HEK293 (cell line): Measurements from ENCODE around the gene RRBP1.

Experiments
- CTCF ChIA-PET: fragments of 350-600 bp; formaldehyde crosslinking; extraction: SDS; loops from one replicate; lab custom pipeline; 2021; ENCODE audit warnings: antibody characterized with exemption; lab: Yijun Ruan, JAX
- POLR2A ChIA-PET: fragments of 300-600 bp; formaldehyde crosslinking; extraction: SDS; loops from one replicate; lab custom pipeline; 2020; ENCODE audit warnings: antibody characterized with exemption, inconsistent platforms; lab: Yijun Ruan, JAX
- H3K27ac ChIP-seq: fragments of 200-500 bp; sonication (Bioruptor generic); 2 replicates; pipeline ENCODE4 v1.5.1; 2014; ENCODE audit warnings: low read depth, low read length, control low read depth, inconsistent platforms; ENCODE audit errors: extremely low read depth
- H3K36me3 ChIP-seq, 2 experiments: fragments of 200-500 bp in 1 of 2; sonication (Bioruptor generic) in 1 of 2; 1 replicate in 1 of 2; 2 replicates in 1 of 2; pipeline ENCODE4 v1.5.1; 2014 to 2017; ENCODE audit warnings: inconsistent platforms in 2 of 2, low read length in 2 of 2; ENCODE audit not compliant: control insufficient read depth in 2 of 2, insufficient read depth in 1 of 2
- H3K4me1 ChIP-seq: fragments of 200-500 bp; sonication (Bioruptor generic); 2 replicates; pipeline ENCODE4 v1.5.1; 2014; ENCODE audit warnings: mild to moderate bottlenecking, low read length, inconsistent platforms; ENCODE audit not compliant: control insufficient read depth, insufficient read depth
- H3K4me3 ChIP-seq: 2 replicates; pipeline ENCODE4 v1.5.1; 2011; ENCODE audit warnings: low read depth, mild to moderate bottlenecking, control low read depth, low read length, moderate library complexity
- H3K9me3 ChIP-seq: fragments of 200-500 bp; sonication (Bioruptor generic); 2 replicates; pipeline ENCODE4 v1.5.1; 2014; ENCODE audit warnings: low read depth, low read length, inconsistent platforms; ENCODE audit not compliant: control insufficient read depth, insufficient read depth
- KLF1 ChIP-seq: fragments of 450-650 bp; formaldehyde crosslinking; IDR thresholded peaks from 2 replicates; pipeline ENCODE4 v1.5.1; 2016; ENCODE audit warnings: missing biosample characterization, missing genetic modification characterization
- RBAK ChIP-seq: fragments of 450-650 bp; formaldehyde crosslinking; IDR thresholded peaks from 2 replicates; pipeline ENCODE4 v1.5.1; 2016; ENCODE audit warnings: missing biosample characterization, missing genetic modification characterization
- ZBTB17 ChIP-seq: fragments of 450-650 bp; formaldehyde crosslinking; IDR thresholded peaks from 2 replicates; pipeline ENCODE4 v1.5.1; 2016; ENCODE audit warnings: missing biosample characterization, missing genetic modification characterization
- ZNF133 ChIP-seq: fragments of 450-650 bp; formaldehyde crosslinking; IDR thresholded peaks from 2 replicates; pipeline ENCODE4 v1.5.1; 2016; ENCODE audit warnings: missing biosample characterization, missing genetic modification characterization
- ZNF280C ChIP-seq: fragments of 450-650 bp; formaldehyde crosslinking; IDR thresholded peaks from 2 replicates; pipeline ENCODE4 v1.5.1; 2016; ENCODE audit warnings: missing biosample characterization, missing genetic modification characterization
- ZNF324 ChIP-seq: fragments of 450-650 bp; formaldehyde crosslinking; IDR thresholded peaks from 2 replicates; pipeline ENCODE4 v1.5.1; 2016; ENCODE audit warnings: missing biosample characterization, missing genetic modification characterization
- ZNF350 ChIP-seq: fragments of 450-650 bp; formaldehyde crosslinking; IDR thresholded peaks from 2 replicates; pipeline ENCODE4 v1.5.0; 2017; ENCODE audit warnings: missing biosample characterization, mild to moderate bottlenecking, missing genetic modification characterization
- ZNF433 ChIP-seq: fragments of 450-650 bp; formaldehyde crosslinking; IDR thresholded peaks from 2 replicates; pipeline ENCODE4 v1.5.1; 2016; ENCODE audit warnings: missing biosample characterization, missing genetic modification characterization, low read depth
- ZNF521 ChIP-seq: fragments of 450-650 bp; formaldehyde crosslinking; IDR thresholded peaks from 2 replicates; pipeline ENCODE4 v1.5.1; 2017; ENCODE audit warnings: missing biosample characterization, mild to moderate bottlenecking, missing genetic modification characterization
- ZNF692 ChIP-seq: fragments of 450-650 bp; formaldehyde crosslinking; IDR thresholded peaks from 2 replicates; pipeline ENCODE4 v1.5.1; 2016; ENCODE audit warnings: missing biosample characterization, missing genetic modification characterization
- ZSCAN4 ChIP-seq: fragments of 450-650 bp; formaldehyde crosslinking; IDR thresholded peaks from 2 replicates; pipeline ENCODE4 v1.5.1; 2017; ENCODE audit warnings: missing biosample characterization, missing genetic modification characterization
- TF ChIP-seq, protein P1 (sequence below): fragments of 450-650 bp; formaldehyde crosslinking; IDR thresholded peaks from 2 replicates; pipeline ENCODE4 v1.5.1; 2017; ENCODE audit warnings: missing biosample characterization, missing genetic modification characterization

Gene RRBP1

DNA sequence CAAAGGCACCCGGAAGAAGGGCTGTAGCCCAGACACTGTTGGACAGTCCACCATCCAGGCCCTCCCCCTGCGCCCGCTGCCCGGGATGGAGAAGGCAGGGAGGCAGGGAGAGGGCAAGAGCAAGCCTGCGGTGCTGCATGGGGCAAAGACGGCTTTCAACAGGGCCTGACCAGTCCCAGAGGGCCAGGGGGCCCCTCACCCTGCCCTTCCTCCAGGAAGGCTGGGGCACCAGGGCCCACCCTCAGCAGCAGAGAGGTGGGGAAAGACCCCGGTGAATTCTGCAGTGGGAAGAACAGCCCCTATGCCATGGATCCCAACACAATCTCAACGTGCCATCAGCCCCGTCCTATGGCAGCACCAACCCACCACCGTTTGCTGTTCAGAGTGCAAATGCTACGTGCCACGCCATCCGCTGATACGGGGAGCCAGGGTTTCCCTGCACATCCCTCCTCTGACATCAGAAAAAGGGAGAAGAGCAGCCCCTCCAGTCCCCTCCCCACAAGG, 41.1 kb downstream of the RRBP1 start (continued):
- TF ChIP-seq ZNF692 (tag by site-specific recombination): no peak
- TF ChIP-seq, all 188 proteins: peak for 0

DNA sequence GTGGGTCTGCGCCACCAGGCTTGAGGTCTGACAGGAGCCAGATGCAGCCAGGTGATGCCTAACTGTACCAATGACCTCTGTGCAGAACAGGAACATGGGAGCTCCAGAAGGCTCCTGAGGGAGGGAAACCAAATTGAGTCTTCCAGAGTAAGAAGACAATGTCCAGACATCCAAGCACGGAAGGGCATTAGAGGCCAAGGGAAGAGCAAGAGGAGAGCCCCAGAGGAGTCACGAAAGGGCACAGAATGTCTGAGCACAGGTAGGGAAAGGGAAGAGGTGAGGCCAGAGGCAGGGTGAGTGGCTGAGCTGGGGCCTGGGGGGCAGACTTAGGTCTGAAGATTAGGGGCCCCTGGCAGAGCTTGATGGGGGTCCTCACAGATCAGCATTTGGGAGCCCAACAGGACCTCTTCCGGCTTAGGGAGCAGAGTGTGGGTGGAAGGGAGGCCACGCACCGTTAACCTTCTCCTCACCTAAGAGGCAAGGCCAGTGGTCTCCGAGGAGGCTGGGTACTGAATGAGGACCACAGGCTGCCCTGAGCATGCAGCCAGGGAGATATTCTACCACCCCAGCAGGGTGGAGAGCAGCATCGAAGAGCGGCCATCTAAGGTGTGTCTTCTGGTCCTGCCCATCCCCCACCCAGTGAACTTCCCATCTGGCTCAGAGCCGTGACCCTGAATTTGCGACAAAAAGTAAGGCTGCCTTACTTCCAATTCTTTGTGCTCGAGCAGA, 41.7 kb downstream of the RRBP1 start:
- Histone ChIP-seq H3K9me3 (no peaks in the 10 kb centered on the region), H3K36me3 (peaks cover 0 to 72% of the 10 kb centered on the region in 2 experiments; a peak in 1 of 3 replicates), H3K4me3 (no peak overlapping the region), H3K4me1 (no peaks in the 10 kb centered on the region), H3K27ac (no peak overlapping the region)
- POLR2A ChIA-PET: no interaction called here
- CTCF ChIA-PET: no interaction called here
- TF ChIP-seq KLF1 (tag by site-specific recombination) (no peak), ZBTB17 (tag by site-specific recombination) (no peak), ZNF433 (tag by site-specific recombination) (no peak), ZNF350 (tag by site-specific recombination) (no peak), ZNF133 (tag by site-specific recombination) (no peak), ZNF324 (no peak), RBAK (tag by site-specific recombination) (no peak)
- TF ChIP-seq, protein P1, sequence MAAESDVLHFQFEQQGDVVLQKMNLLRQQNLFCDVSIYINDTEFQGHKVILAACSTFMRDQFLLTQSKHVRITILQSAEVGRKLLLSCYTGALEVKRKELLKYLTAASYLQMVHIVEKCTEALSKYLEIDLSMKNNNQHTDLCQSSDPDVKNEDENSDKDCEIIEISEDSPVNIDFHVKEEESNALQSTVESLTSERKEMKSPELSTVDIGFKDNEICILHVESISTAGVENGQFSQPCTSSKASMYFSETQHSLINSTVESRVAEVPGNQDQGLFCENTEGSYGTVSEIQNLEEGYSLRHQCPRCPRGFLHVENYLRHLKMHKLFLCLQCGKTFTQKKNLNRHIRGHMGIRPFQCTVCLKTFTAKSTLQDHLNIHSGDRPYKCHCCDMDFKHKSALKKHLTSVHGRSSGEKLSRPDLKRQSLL: no peak

DNA sequence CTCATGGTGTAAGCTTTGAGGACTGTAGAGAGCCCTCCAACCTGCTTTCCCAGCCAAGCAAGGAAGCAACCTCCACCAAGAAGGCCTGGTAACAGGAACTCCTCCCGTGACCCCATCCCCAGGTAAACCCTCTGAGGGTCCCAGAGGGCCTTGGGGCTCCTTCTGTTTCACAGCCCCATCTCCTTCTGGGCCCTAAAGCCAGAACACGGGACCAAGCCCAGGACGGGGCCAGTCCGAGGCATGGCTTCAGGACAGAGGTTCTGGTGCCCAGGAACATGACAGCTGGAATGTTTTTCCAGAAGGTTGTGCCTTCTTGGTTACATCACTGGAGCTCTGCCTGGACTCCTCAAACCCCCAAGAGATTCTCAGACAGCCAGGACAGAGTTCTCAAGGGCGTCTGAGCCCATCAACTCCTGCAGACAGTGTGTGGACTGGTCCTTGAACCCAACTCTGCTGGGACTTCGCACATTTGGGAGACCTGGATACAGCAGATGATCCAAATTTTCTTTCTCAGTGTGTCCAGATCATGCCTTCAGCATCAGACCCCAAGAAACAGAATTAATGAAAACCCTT, 43.1 kb downstream of the RRBP1 start:
- peaks cover 0 to 86% of the 10 kb centered on the region in 2 experiments; a peak in 1 of 3 replicates for H3K36me3 ChIP-seq
- POLR2A ChIA-PET: no interaction called here

More for the DNA sequence above, 43.1 kb downstream of the RRBP1 start:
- Histone ChIP-seq H3K9me3 (no peaks in the 10 kb centered on the region), H3K27ac (no peak overlapping the region)
- CTCF ChIA-PET: interaction anchor here (0.7 to 1.3 kb wide), 2 partner anchors 16 to 297 kb away, joined by 3 to 4 read pairs; no protein-coding TSS in a partner anchor
- TF ChIP-seq ZNF280C (tag by site-specific recombination) (no peak), ZSCAN4 (tag by site-specific recombination) (no peak), ZNF521 (tag by site-specific recombination) (no peak)
- TF ChIP-seq, all 188 proteins: peak for 0
- Histone ChIP-seq H3K4me3 (no peak overlapping the region), H3K4me1 (no peaks in the 10 kb centered on the region)
